Upper lobe of right lung (tissue), 1 donor: Measurements from ENCODE around the gene FXYD6. TPM values are rescaled to one million over a fixed set of nuclear protein-coding genes. Genes with fewer than 3 reads are reported as not detected.

Experiments used
- ATAC-seq: fragments of 200-7000 bp; cut with Tn5 transposase; one replicate; pipeline ENCODE4 v1.9.1; 2020; ENCODE audit warnings: mild to moderate bottlenecking, moderate library complexity
- DNase-seq: peaks from one replicate; pipeline ENCODE4 v3.0.0-alpha.2; 2020
- H3K27ac ChIP-seq: fragments of 200-600 bp; one replicate; pipeline ENCODE4 v1.8.0; 2022
- H3K27me3 ChIP-seq: fragments of 200-600 bp; one replicate; pipeline ENCODE4 v1.8.0; 2022; ENCODE audit warnings: mild to moderate bottlenecking
- H3K36me3 ChIP-seq: fragments of 200-600 bp; one replicate; pipeline ENCODE4 v1.8.0; 2022
- H3K4me1 ChIP-seq: fragments of 200-600 bp; one replicate; pipeline ENCODE4 v1.8.0; 2022
- H3K4me3 ChIP-seq: fragments of 200-600 bp; one replicate; pipeline ENCODE4 v1.8.0; 2022; ENCODE audit warnings: mild to moderate bottlenecking
- H3K9me3 ChIP-seq: fragments of 200-600 bp; one replicate; pipeline ENCODE4 v1.8.0; 2022
- intact Hi-C: fragments of 100-400 bp; cut with DNase I; formaldehyde crosslinking; loops from one replicate; pipeline ENCODE4 v1.11.0; 2022
- total RNA-seq: library from RNA; stranded (reverse); fragmentation: NEBNext Ultra II Directional; extraction: Animal tissue kit (Norgen Biotek cat#: 25700); gene quantifications from one replicate; pipeline ENCODE4 v1.2.1, GENCODE V29; 2021
- TF ChIP-seq, protein P1 (sequence below): fragments of 200-600 bp; IDR thresholded peaks from one replicate; pipeline ENCODE4 v1.8.0; 2022; ENCODE audit warnings: antibody characterized with exemption
- donor health status: DM: no; HTN: yes; CAD: no; lungs with severe emphysema.

The FXYD6 gene
- total RNA-seq, 1 donor from 2014 or later = 59.0 TPM

DNA sequence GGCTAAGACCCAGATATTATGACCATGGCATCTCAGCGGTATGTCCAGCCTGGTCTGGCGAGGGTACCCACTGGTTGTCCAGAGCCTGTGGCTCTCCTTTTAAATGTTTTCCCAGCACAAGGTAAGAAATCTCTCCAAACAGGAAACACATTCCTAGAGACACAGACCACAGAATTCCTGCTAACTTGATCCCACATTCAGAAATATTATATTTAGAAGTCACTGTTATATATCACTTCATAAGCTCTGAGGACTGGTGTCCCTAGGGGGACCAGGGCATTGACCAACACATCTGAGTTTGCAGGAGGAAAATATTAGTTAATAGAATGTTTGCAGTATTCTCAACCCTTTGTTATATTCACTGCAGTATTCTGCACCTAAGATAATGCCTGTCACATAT is 29.7 kb upstream of the FXYD6 start:
- no peak for DNase-seq
- no peaks in the 10 kb centered on the region for H3K4me1 ChIP-seq
- intact Hi-C loops = no loop called here

DNA sequence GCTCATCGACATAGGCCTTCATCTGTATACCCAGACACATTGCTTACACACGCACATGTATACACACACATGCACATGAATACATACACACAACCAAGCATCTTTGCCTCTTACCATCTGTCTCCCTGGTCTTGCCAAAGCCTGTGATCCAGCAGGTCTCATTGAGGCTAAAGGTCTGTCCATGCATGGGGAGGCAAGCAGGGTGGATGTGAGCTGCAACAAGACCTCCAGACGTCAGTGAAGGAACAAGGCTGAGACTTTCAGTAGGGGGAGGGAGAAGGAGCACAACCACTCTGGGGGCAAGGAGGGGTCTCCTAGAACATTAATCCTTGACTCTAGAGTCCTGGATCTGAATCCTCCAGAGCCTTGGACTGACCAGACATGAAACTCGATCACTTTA is 29.1 kb upstream of the FXYD6 start:
- H3K4me3 ChIP-seq = no peak overlapping the region
- TF ChIP-seq, protein P1, sequence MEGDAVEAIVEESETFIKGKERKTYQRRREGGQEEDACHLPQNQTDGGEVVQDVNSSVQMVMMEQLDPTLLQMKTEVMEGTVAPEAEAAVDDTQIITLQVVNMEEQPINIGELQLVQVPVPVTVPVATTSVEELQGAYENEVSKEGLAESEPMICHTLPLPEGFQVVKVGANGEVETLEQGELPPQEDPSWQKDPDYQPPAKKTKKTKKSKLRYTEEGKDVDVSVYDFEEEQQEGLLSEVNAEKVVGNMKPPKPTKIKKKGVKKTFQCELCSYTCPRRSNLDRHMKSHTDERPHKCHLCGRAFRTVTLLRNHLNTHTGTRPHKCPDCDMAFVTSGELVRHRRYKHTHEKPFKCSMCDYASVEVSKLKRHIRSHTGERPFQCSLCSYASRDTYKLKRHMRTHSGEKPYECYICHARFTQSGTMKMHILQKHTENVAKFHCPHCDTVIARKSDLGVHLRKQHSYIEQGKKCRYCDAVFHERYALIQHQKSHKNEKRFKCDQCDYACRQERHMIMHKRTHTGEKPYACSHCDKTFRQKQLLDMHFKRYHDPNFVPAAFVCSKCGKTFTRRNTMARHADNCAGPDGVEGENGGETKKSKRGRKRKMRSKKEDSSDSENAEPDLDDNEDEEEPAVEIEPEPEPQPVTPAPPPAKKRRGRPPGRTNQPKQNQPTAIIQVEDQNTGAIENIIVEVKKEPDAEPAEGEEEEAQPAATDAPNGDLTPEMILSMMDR = no peak
- H3K4me1 ChIP-seq = no peaks in the 10 kb centered on the region
- intact Hi-C loops = no loop called here
- no peaks in the 10 kb centered on the region for H3K36me3 ChIP-seq
- no peaks in the 10 kb centered on the region for H3K9me3 ChIP-seq
- no peak for ATAC-seq
- no peaks in the 10 kb centered on the region for H3K27me3 ChIP-seq
- no peak overlapping the region for H3K27ac ChIP-seq
- no peak for DNase-seq

More for the DNA sequence above, 29.7 kb upstream of the FXYD6 start:
- Histone ChIP-seq H3K27ac (no peak overlapping the region), H3K9me3 (no peaks in the 10 kb centered on the region), H3K36me3 (no peaks in the 10 kb centered on the region), H3K4me3 (no peak overlapping the region), H3K27me3 (no peaks in the 10 kb centered on the region)
- no peak for ATAC-seq
- TF ChIP-seq, protein P1 = no peak

DNA sequence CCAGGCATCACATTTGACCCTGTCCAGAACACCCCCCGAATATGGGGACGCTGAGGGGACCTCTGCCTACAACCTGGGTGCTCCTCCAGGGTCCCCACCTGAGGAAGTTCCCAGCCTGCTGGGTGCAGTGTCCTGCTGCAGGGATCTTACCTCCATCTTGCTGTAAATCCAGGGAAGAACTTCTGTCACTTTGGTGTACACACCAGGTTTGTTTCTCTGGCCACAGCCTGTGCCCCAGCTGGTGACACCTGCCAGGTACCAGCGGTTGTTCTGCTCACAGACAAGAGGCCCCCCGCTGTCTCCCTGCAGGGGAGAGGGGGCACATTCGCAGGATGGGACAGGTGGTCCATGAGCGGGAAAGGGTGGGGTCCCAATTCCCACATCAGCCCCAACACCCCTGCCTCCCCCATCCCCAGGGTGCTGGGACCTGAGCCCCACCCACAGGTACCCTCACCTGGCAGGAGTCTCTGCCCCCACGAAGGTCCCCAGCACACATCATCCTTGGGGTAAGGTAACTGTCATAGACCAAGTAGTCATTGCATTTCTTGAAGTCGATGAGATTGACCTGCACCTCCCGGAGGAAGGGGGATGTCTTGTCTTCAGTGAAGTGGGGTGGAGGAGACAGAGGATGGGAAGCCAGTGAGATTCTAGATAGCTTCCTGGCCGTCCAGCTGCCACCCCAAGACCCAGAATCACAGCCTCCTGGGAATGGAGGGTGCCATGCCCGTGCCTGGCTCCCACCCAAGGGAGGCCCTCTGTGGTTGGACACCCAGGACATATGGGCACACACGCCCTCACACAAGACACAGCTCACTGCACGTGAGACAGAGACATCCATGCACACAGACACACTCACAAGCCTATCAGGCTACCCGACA is 27.3 kb upstream of the FXYD6 start:
- Histone ChIP-seq H3K36me3 (no peaks in the 10 kb centered on the region), H3K4me1 (no peaks in the 10 kb centered on the region), H3K27ac (no peak overlapping the region), H3K27me3 (no peaks in the 10 kb centered on the region), H3K9me3 (no peaks in the 10 kb centered on the region), H3K4me3 (no peak overlapping the region)
- DNase-seq (no peak), ATAC-seq (no peak)
- intact Hi-C loops = no loop called here
- TF ChIP-seq, protein P1 = no peak

DNA sequence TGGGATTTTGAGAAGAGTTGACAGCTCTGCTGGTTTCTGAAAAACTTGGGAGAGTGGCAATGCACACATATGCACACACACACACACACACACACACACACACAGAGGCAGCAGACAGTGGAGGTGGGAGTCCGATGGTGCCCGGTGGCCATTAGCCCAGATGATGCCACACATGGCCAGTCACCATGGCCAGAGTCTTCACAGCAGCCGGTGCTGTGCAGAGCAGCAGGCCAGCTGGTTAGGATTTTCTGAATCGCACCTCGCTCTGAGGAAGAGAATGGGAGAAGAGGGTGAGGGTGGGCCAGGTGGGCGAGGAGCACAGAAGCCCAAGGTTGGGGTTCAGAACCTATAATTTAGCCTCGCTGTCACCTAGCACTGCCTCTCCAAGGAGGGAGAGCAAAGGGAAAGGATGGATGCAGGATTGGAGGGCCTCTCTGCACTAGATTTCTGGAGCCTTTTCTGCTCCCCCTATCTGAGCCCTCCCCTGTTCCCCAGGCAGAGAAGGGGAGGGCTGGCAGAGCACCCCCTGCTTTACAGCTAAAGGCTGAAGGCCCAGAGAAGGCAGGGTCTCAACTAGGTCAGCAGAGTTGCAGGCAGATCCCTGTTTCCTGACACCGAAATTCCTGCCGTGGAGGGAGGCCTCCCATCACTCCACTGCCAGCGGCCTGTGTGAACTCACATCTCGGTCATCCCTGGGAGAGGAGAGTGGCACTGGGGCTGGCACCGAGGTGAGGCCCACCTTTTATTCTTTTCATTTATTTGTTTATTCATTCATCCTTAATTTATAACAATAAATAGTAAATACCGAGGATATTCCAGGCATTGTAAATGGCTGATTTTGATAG is 25.8 kb upstream of the FXYD6 start:
- TF ChIP-seq, protein P1 = no peak
- intact Hi-C loops = no loop called here
- DNase-seq = no peak
- Histone ChIP-seq H3K27ac (no peak overlapping the region), H3K36me3 (no peaks in the 10 kb centered on the region), H3K9me3 (no peaks in the 10 kb centered on the region), H3K27me3 (no peaks in the 10 kb centered on the region), H3K4me3 (no peak overlapping the region), H3K4me1 (no peaks in the 10 kb centered on the region)
- no peak for ATAC-seq

DNA sequence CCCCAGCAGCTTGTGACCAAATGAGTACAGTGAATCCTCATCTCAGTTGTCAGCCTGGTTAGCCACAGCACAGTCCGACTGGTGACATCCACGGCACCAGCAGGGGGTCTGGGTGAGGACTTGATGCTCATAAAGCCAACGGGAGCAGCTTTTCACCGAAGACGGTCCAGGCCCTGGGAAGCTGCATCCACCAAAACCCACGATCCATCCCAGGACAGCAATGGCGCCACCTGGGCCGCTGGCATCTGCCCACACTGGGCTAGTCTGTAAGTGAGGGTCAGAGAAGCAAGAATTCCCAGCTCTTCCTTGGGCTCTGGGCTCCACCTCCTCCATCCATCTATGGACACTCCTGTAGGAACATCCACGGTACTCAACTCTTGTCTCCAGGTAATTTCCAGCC is 25.1 kb upstream of the FXYD6 start:
- no peaks in the 10 kb centered on the region for H3K9me3 ChIP-seq
- intact Hi-C loops = no loop called here
- no peaks in the 10 kb centered on the region for H3K27me3 ChIP-seq
- no peak for DNase-seq
- H3K4me1 ChIP-seq = no peaks in the 10 kb centered on the region
- H3K36me3 ChIP-seq = no peaks in the 10 kb centered on the region
- no peak overlapping the region for H3K4me3 ChIP-seq
- ATAC-seq = no peak
- no peak overlapping the region for H3K27ac ChIP-seq
- TF ChIP-seq, protein P1 = no peak
